GM06990 (cell line): ENCODE results near the gene YWHAG.

ENCODE experiments used
- DNase-seq: peaks from one replicate; pipeline ENCODE4 v3.0.0-alpha.2; 2011; ENCODE audit not compliant: insufficient read length; ENCODE audit errors: extremely low read depth
- H3K27me3 ChIP-seq: replicated peaks from 2 replicates; pipeline ENCODE4 v1.6.0; 2011; ENCODE audit warnings: low read length; ENCODE audit not compliant: control insufficient read depth, insufficient read depth
- H3K36me3 ChIP-seq: 2 replicates; pipeline ENCODE4 v1.5.1; 2011; ENCODE audit warnings: low read length; ENCODE audit not compliant: control insufficient read depth, insufficient read depth
- H3K4me3 ChIP-seq: replicated peaks from 2 replicates; pipeline ENCODE4 v1.5.1; 2011; ENCODE audit warnings: low read depth, mild to moderate bottlenecking, control low read depth, low read length
- TF ChIP-seq, protein P1 (sequence below): IDR thresholded peaks from 2 replicates; pipeline ENCODE4 v1.5.1; 2011; ENCODE audit warnings: low read length, control low read depth, mild to moderate bottlenecking, inconsistent platforms; ENCODE audit not compliant: insufficient read depth, poor library complexity, severe bottlenecking

Gene YWHAG

DNA sequence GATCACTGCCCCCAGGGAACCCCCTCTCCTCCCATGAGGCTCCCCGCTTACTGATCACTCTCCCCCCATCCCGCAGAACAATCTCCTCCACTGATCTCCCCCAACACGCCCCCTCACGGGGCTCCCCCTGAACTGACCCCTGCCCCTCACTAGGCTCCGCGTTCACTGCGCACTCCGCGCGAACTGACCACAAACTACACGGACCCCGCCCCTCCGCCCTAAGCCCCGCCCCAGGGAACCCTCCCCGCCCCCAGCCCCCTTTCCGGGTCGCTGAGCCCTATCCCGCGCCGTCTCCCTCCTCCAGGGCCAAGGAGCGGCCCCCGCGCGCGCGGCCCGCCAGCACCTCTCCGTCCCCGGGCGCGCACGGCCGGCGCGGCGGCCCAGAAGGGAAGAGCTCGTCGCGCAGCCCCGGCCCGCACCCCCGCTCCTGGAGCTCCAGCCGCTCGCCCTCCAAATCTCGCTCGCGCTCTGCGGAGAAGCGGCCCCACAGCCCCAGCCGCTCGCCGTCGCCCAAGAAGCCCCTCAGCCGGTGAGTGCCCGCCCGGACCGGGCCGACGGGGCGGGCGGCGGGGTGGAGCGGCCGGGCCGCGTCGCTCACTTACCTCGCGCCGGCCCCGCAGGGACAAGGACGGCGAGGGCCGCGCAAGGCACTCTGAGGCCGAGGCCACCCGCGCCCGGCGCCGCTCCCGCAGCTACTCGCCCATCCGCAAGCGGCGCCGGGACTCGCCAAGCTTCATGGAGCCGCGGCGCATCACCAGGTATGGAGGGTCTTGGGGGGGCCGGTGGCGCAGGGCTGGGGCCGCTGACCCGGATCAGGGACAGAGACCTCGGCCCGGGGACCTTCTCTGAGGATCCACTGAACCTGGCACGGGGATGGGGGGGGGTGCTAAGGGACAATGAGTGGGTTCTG, 76.2 kb downstream of the YWHAG start:
- Histone ChIP-seq H3K36me3 (no peaks in the 10 kb centered on the region), H3K4me3 (no peak overlapping the region), H3K27me3 (peaks cover 1% of the 10 kb centered on the region; the same call in 1 of the 2 replicates)
- TF ChIP-seq, protein P1, sequence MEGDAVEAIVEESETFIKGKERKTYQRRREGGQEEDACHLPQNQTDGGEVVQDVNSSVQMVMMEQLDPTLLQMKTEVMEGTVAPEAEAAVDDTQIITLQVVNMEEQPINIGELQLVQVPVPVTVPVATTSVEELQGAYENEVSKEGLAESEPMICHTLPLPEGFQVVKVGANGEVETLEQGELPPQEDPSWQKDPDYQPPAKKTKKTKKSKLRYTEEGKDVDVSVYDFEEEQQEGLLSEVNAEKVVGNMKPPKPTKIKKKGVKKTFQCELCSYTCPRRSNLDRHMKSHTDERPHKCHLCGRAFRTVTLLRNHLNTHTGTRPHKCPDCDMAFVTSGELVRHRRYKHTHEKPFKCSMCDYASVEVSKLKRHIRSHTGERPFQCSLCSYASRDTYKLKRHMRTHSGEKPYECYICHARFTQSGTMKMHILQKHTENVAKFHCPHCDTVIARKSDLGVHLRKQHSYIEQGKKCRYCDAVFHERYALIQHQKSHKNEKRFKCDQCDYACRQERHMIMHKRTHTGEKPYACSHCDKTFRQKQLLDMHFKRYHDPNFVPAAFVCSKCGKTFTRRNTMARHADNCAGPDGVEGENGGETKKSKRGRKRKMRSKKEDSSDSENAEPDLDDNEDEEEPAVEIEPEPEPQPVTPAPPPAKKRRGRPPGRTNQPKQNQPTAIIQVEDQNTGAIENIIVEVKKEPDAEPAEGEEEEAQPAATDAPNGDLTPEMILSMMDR: no peak
- DNase-seq: no peak

DNA sequence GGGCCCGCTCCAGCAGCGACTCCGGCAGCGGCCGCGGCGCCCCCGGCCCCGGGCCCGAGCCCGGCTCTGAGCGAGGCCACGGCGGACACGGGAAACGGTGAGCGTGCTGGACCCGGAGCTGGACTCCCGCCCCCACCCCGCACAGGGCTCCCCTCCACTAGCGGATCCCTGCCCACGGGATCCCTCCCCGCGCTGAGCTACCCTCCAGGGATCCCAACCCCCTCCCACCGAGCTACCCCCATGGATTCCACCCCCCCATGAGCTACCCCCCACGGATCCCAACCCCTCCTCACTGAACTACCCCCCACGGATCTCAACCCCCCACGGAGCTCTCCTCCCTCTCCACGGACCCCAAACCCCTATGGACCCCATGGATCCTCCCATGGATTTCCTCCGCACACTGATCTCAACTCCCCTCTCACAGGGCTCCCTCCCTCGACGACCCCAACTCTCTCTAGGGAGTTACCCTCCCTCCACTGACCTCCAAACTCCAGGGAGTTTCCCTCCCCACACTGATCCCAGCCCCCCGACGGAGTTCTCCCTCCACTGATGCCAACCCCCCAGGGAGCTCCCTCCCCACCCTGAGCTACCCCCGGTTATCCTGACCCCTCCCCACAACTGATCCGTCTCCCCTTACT, 77.0 kb downstream of the YWHAG start:
- H3K27me3 ChIP-seq: peaks cover 1% of the 10 kb centered on the region; the same call in 1 of the 2 replicates

DNA sequence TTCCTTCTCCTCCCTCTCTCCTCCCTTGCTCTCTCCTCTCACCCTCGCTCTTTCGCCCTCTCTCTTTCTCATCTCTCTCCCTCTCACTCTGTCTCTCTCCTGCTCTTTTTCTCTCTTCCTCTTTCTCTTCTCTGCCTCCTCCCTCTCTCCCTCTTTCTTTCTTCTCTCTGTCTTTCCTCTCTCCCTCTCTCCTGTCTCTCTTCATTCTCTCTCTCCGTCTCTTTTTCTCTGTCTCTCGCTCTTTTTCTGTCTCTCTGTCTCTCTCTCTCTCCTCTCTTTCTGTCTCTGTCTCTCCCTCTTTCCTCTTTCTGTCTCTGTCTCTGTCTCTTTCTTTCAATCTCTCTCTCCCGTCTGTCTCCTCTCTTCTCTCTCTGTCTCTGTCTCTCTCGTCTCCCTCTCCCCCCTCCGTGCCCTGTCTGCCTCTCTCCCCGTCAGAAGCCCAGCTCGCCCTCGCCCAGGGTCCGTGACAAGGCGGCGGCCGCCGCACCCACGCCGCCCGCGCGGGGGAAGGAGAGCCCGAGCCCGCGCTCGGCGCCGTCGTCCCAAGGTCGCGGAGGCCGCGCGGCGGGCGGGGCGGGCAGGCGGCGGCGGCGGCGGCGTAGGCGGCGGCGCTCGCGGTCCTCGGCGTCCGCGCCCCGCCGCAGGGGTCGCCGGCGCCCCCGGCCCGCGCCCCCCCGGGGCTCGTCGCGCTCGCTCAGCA, 77.6 kb downstream of the YWHAG start:
- DNase-seq: no peak
- Histone ChIP-seq H3K4me3 (no peak overlapping the region), H3K27me3 (peaks cover 1% of the 10 kb centered on the region; the same call in 1 of the 2 replicates), H3K36me3 (no peaks in the 10 kb centered on the region)
- TF ChIP-seq, protein P1: no peak

More for the DNA sequence above, 77.0 kb downstream of the YWHAG start:
- Histone ChIP-seq H3K36me3 (no peaks in the 10 kb centered on the region), H3K4me3 (no peak overlapping the region)
- TF ChIP-seq, protein P1: no peak
- DNase-seq: no peak

DNA sequence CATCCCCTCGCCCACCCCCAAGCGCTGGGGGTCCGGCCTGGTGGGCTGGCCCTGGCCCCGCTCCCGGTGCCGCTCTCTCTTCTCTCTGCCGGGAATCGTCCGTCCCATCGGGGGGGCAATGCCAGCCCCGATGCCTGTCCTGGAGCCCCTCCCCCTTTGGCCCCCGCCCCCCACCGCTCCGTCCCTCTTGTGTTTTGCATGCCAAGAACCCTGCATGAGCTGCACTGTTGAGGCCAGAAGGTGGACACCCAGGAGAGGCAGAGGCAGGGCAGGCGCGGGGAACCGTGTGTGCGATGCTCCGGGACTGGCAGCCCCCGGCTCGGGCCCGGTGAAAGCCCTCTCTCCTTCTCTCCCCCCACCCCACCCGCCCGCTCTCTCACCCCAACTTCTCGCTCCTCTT, 78.4 kb downstream of the YWHAG start:
- DNase-seq: no peak
- TF ChIP-seq, protein P1: no peak
- H3K27me3 ChIP-seq: peaks cover 1% of the 10 kb centered on the region; the same call in 1 of the 2 replicates
- H3K4me3 ChIP-seq: no peak overlapping the region
- no peaks in the 10 kb centered on the region for H3K36me3 ChIP-seq

DNA sequence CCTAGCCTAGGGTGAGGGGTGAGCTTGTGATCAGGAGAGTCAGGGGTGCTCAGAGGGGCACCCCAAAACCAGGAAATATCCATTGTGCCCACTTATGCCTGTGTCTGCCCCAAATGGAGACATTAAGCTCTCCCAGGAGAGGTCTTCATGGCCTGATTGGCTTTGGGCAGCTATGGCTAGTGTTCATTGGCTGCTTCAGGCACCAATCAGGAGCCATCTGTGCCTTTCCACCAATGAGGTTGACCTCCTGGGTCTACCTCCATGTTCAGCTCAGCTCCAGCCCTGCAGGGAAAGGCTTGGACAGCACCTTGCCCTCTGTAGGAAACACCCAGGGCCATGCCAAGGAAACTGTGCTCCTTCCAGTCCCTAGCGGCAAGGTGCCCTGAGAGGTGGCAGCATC, 80.3 kb downstream of the YWHAG start:
- no peak overlapping the region for H3K4me3 ChIP-seq
- peaks cover 1% of the 10 kb centered on the region; the same call in 1 of the 2 replicates for H3K27me3 ChIP-seq
- no peaks in the 10 kb centered on the region for H3K36me3 ChIP-seq
- DNase-seq: no peak
- TF ChIP-seq, protein P1: no peak
